Activated CD4-positive, CD25-positive, alpha-beta regulatory T cell (primary cell): Measurements from ENCODE around the gene MICU1.
"Not testable (repeated sequence)": the region's sequence is repeated elsewhere in the genome, so short reads cannot be mapped to it uniquely, and the experiment has no call there.

Experiments
- DNase-seq, 4 experiments: peaks; one replicate each; lab custom pipeline; 2025; lab: John Stamatoyannopoulos, UW

The MICU1 gene

GRCh38 chr10:72625608-72626443, at the start of gene MICU1:
Gene MICU1 (minus strand): TSS chr10:72626079. CDS start chr10:72566793, 59,286 bp downstream.
- DNase-seq, result peak; percentile 84 to 87 (median 85)

- not testable (repeated sequence) for DNase-seq
Measured at GRCh38 chr10:72674174-72674573, 48.3 kb upstream of the MICU1 start.

GRCh38 chr10:72673280-72673679, 47.4 kb upstream of the MICU1 start:
- no peak for DNase-seq

GRCh38 chr10:72667207-72667864, 41.5 kb upstream of the MICU1 start:
- DNase-seq, result no peak

GRCh38 chr10:72665925-72666324, 40.0 kb upstream of the MICU1 start:
- DNase-seq, result no peak

GRCh38 chr10:72663971-72664370, 38.1 kb upstream of the MICU1 start:
- DNase-seq, result no peak

GRCh38 chr10:72661431-72661830, 35.6 kb upstream of the MICU1 start:
- DNase-seq, result no peak

GRCh38 chr10:72660220-72660619, 34.3 kb upstream of the MICU1 start:
- DNase-seq, result no peak

- DNase-seq, result no peak
Measured at GRCh38 chr10:72659694-72660093, 33.8 kb upstream of the MICU1 start.

GRCh38 chr10:72658696-72659400, 33.0 kb upstream of the MICU1 start:
- DNase-seq, result no peak

- DNase-seq, result no peak
Measured at GRCh38 chr10:72654720-72655119, 28.8 kb upstream of the MICU1 start.

- no peak for DNase-seq
Measured at GRCh38 chr10:72653383-72654096, 27.7 kb upstream of the MICU1 start.

- no peak for DNase-seq
Measured at GRCh38 chr10:72649291-72649690, 23.4 kb upstream of the MICU1 start.

GRCh38 chr10:72648301-72648700, 22.4 kb upstream of the MICU1 start:
- DNase-seq, result no peak

- not testable (repeated sequence) for DNase-seq
Measured at GRCh38 chr10:72646971-72647370, 21.1 kb upstream of the MICU1 start.

- DNase-seq, result no peak
Measured at GRCh38 chr10:72645263-72645858, 19.5 kb upstream of the MICU1 start.

- no peak for DNase-seq
Measured at GRCh38 chr10:72642318-72642717, 16.4 kb upstream of the MICU1 start.

- DNase-seq, result no peak
Measured at GRCh38 chr10:72639441-72639873, 13.6 kb upstream of the MICU1 start.

GRCh38 chr10:72638586-72639440, 12.9 kb upstream of the MICU1 start:
- no peak for DNase-seq

- DNase-seq, result no peak
Measured at GRCh38 chr10:72637398-72637857, 11.5 kb upstream of the MICU1 start.

GRCh38 chr10:72630144-72630543, 4.3 kb upstream of the MICU1 start:
- no peak for DNase-seq
